AG10803 (cell line): ENCODE results near the gene LIPC.

Experiments
- DNase-seq: peaks from one replicate; pipeline ENCODE4 v3.0.0; 2010; ENCODE audit warnings: low read depth
- H3K4me3 ChIP-seq: 2 replicates; pipeline ENCODE4 v1.5.1; 2011; ENCODE audit warnings: mild to moderate bottlenecking, low read length, control low read depth
- TF ChIP-seq, protein P1 (sequence below): conservative IDR thresholded peaks from 2 replicates; pipeline ENCODE4 v1.5.1; 2011; ENCODE audit warnings: mild to moderate bottlenecking, low read length, control low read depth, inconsistent platforms

The LIPC gene

DNA sequence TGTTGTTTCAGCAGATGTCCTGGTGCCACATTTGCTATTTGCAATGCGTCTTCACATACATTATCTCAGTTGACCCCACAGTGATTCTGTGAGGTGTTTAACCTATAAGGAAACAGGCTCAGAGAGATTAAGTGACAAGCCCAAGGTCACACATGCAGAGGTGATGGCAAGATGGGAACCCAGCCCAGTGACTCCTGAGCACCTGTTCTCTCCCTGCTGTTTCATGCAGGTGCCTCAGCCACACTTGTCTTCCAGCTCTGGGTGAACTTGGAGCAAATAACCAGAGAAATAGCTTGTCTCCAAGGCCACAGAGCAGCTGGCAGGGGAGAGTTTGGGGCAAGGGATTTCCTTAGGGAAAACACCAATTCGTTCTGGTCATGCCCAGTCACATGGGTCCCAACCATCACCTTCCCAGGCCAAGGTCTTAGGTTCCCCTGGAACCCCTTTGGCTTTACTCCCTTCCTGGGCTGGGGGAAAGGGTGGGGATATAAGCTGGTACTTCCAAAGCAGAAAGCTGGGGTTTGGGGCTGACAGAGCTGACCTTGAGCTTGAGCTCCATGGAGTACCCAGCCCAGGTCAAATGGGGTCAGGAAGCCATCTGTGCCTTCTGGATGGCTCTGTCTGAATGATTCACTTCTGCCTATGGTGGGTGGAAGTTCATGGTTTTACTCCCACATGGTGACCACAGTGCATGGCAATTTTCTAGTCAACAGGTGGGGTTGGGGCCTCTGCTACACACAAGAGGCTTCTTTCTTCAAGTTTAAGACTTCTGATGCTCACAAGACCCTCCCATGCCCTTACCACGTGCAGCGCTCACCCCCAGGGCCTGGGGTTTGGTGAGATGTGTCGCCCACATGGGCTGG, 22.4 kb downstream of the LIPC start:
- TF ChIP-seq, protein P1, sequence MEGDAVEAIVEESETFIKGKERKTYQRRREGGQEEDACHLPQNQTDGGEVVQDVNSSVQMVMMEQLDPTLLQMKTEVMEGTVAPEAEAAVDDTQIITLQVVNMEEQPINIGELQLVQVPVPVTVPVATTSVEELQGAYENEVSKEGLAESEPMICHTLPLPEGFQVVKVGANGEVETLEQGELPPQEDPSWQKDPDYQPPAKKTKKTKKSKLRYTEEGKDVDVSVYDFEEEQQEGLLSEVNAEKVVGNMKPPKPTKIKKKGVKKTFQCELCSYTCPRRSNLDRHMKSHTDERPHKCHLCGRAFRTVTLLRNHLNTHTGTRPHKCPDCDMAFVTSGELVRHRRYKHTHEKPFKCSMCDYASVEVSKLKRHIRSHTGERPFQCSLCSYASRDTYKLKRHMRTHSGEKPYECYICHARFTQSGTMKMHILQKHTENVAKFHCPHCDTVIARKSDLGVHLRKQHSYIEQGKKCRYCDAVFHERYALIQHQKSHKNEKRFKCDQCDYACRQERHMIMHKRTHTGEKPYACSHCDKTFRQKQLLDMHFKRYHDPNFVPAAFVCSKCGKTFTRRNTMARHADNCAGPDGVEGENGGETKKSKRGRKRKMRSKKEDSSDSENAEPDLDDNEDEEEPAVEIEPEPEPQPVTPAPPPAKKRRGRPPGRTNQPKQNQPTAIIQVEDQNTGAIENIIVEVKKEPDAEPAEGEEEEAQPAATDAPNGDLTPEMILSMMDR, result no peak
- DNase-seq, result no peak
- no peak overlapping the region for H3K4me3 ChIP-seq

DNA sequence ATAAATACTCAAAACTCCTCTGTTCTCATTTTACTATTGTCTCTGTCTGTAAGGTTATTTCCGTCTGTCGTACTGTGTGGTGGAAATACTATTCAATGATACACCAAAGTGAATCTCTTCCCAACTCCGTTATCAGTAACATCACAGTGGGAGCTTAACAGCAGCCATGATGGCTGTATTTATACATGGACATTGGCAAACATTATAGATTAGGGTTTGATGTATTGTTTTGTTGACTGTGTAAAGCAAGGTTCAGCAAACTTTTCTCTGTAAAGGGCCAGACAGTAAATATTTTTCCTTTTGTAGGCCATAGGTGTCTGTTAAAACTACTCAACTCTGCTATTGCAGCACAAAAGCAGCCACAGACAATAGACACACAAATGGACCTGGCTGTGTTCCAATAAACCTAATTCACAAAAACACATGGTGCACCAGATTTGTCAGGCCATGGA, 23.2 kb downstream of the LIPC start:
- TF ChIP-seq, protein P1, result no peak
- no peak overlapping the region for H3K4me3 ChIP-seq
- no peak for DNase-seq

DNA sequence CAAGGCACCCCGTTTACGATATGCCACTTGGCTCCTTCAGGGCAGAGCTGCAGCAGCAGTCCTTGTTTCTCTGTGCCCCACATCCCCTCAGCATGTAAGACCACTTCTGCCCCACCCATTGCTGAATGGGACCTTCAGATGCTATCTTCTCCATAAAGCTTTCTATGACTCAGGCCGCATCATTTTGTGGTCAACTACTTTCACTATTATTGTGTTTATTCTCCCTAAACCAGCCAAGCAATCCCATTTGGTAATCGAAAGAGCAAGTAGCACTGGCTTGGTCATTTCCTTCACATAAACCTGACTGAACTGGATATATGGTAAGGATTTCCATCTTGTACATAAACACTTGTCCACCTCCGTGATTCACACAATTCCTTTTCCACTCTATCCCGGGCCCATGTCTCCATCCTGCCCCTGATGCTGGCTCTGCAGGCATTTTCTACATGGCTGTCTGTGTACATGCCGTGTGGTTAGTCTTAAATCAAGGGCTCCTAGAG, 25.7 kb downstream of the LIPC start:
- H3K4me3 ChIP-seq, result no peak overlapping the region
- peak; percentile 69 for DNase-seq
- TF ChIP-seq, protein P1, result no peak

DNA sequence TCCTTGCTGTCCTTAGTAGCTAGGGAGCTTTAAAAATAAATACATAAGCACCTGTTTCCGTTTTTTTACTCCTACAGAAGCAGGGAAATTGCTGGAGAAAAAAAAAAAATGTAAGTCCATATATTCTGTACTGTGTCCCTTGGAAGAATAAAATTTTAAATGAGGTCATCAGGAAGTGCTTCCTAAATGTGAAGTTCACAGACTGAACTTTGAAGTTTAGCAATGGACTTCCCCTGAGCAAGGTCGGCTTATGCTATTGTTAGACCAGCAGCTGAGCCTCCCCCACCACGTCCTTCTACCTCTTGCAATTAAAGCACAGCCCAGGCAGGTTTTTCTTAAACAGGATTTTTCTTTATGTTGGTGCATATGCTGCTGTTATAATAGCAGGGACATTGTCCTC, 26.3 kb downstream of the LIPC start:
- TF ChIP-seq, protein P1, result no peak
- no peak overlapping the region for H3K4me3 ChIP-seq
- no peak for DNase-seq

DNA sequence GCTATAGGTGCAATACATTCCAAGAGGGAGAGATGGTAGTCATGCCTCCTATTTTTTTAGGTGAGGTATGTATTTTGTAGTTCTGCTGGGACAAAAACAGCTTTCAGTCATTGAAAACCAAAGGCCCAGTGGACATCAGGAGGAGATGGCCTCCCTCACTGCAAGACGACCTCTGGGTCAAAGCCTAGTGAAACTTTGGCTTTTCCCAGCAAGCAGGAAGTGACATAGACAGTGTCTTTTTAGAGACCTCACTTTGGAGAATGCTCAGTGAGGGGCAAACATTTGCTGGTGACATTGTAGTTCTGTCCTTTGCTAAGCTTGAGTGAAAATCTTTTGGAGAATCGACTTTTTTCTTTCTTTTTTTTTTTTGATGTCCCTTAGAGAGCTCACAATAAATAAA, 27.3 kb downstream of the LIPC start:
- TF ChIP-seq, protein P1, result no peak
- DNase-seq, result no peak
- no peak overlapping the region for H3K4me3 ChIP-seq

DNA sequence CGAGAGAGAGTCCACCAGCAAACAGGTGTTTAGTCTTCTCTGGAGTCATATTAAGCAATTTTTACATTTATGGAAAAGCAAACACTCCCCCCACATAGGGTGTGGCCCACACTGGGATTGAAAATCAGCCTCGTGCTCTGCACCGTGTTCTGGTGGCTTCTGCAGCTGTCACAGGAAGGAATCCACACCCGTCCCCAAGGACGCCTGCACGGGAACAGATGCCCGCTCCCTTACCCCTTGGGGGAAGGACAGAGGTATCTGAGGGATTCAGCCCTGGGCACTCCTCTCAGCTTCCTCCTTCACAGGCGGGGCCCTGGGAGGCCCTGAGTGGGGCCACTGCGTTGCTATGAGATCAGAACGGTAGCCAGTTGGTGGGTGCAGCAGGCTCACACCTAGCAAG, 27.8 kb downstream of the LIPC start:
- TF ChIP-seq, protein P1, result no peak
- no peak for DNase-seq
- H3K4me3 ChIP-seq, result no peak overlapping the region
